GM10266 (cell line): ENCODE measurements around the gene SLC18A3.
A peak's percentile ranks its signal among the peaks of the same experiment; 100 is the strongest.

Source experiments
- DNase-seq: peaks from one replicate; pipeline ENCODE4 v3.0.0; 2012; ENCODE audit errors: extremely low spot score
- CTCF ChIP-seq: IDR thresholded peaks from 2 replicates; pipeline ENCODE4 v1.5.1; 2012; ENCODE audit warnings: mild to moderate bottlenecking, low read depth; ENCODE audit not compliant: control insufficient read depth, insufficient read depth; ENCODE audit errors: missing control alignments

SLC18A3 gene

DNA sequence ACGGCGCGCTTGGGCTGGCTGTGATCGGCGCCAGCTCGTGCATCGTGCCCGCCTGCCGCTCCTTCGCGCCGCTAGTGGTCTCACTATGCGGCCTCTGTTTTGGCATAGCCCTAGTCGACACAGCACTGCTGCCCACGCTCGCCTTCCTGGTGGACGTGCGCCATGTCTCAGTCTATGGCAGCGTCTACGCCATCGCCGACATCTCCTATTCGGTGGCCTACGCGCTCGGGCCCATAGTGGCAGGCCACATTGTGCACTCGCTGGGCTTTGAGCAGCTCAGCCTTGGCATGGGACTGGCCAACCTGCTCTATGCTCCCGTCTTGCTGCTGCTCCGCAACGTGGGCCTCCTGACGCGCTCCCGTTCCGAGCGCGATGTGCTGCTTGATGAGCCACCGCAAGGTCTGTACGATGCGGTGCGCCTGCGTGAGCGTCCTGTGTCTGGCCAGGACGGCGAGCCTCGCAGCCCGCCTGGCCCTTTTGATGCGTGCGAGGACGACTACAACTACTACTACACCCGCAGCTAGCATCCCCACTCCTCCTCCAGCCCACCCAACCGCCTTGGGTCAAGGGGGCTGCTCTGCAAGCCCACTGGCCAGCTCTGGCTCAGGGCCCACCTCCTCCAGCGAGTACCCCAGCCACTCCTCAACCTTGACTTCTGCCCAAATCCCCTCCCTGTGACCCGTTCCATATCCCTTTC is 1.9 kb downstream of the SLC18A3 start:
- DNase-seq, result peak; percentile 35
- no peak for TF ChIP-seq CTCF

GRCh38 chr10:49612513-49613164 is 2.5 kb downstream of the SLC18A3 start:
- peak; percentile 55 for DNase-seq
- no peak for TF ChIP-seq CTCF

DNA sequence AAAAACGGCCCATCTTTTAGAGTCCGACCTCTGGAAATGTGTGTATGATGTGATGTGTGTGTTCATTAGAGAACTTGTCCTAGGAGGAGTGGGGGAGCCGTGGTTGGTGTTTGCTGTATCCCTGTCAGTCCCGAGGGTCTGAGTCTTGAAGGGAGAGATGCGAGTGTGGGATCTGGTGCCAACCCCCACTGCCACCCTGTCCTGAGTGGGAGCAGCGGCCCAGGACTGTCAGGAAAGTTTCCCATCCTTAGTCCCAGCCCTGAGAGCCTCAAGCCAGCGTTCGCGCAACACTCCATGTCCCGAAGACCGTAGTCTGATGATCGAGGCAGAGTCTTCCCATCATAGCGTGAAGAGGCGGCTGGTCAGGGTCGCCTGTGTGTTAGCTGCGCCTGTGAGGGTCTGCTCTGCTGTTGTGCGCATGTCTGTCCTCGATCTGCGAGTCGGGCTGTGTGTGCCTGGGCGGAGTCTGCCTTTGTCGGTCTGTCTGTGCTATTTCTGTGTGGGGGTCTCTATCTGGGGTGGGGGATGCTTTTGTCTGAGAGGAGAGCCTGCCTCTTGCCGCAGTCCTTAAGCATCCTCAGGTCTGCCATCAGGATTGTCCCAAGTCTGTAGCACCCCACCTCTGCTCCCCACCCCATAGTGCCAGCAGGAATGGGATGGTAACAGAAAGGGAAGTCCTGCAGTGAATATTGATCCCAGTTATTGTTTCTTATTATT is 3.2 kb downstream of the SLC18A3 start:
- no peak for TF ChIP-seq CTCF
- DNase-seq, result no peak

- no peak for TF ChIP-seq CTCF
- no peak for DNase-seq
These were observed 3.8 kb downstream of the SLC18A3 start, which contains the start of gene CHAT for GRCh38 chr10:49613882-49614241. Gene CHAT (plus strand): TSS chr10:49614037. CDS start chr10:49614190, 153 bp downstream.

GRCh38 chr10:49614242-49615198 is 4.4 kb downstream of the SLC18A3 start:
- TF ChIP-seq CTCF, result no peak
- no peak for DNase-seq

DNA sequence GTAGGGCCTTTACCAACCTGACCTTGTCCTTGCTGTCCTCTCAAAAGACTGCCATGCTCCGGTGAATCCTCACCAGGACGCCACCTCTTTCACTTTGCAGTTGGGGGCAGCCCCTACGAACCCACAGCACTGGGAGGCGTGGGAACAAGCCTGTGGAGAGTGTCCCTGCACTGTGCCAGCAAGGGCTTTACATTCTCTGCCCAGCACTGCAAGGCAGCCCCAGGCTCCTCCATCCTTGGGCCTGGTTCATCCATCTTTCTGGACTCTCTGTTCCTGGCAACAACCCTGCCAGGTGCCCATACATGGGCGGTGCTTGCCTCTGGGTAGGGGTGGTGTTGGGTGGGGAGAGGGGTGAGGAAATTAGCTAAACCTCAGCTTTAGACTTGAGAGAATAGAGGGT is 5.1 kb downstream of the SLC18A3 start:
- no peak for TF ChIP-seq CTCF
- no peak for DNase-seq
